Dedifferentiated amniotic fluid mesenchymal stem cell (primary cell): Measurements from ENCODE around the gene SRSF8.
"Not testable (repeated sequence)": the region's sequence is repeated elsewhere in the genome, so short reads cannot be mapped to it uniquely, and the experiment has no call there.

Experiments used
- DNase-seq: peaks from one replicate; pipeline ENCODE4 v3.0.0-alpha.2; 2016; ENCODE audit errors: extremely low spot score

SRSF8 gene, protein sequence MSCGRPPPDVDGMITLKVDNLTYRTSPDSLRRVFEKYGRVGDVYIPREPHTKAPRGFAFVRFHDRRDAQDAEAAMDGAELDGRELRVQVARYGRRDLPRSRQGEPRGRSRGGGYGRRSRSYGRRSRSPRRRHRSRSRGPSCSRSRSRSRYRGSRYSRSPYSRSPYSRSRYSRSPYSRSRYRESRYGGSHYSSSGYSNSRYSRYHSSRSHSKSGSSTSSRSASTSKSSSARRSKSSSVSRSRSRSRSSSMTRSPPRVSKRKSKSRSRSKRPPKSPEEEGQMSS

DNA sequence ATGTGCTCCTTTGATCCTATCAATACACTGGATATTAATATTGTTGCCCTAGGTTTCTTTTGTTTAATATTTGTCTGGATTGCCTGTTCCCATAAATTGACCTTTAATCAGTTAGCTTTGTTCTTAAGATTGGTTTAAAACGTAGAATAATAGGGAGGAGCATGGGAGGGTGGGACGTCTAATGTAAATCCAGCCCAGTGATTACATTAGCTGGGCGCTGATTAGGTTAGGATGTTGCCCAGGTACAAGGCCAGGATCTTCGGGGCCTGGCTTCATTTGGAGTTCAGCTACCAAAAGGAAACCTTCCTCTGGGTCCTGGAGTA, at the start of gene SRSF8:
Gene SRSF8, plus strand, starts transcription at position 204 of the 323 bp plus-strand sequence. CDS start 308 bp downstream, outside the sequence.
- DNase-seq = no peak

DNA sequence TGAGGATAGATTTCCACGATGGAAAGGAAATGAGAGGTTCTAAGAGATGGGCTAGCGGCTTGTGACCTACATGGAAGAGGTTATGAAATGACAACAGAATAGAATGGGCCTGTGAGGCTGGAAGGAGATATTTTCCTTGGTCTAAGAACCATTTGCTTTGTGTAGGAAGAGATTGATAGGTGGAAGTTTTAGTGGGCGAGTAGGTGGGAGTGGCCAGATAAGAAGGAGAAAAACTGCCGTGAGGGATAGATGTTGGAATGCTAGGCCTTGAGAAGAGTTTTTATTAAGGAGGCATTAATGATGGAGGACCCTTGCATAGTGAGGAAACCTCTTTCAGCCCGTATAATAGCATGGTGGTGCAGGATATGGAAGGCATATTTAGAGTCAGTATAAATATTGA, 45.3 kb upstream of the SRSF8 start:
- DNase-seq = not testable (repeated sequence)

DNA sequence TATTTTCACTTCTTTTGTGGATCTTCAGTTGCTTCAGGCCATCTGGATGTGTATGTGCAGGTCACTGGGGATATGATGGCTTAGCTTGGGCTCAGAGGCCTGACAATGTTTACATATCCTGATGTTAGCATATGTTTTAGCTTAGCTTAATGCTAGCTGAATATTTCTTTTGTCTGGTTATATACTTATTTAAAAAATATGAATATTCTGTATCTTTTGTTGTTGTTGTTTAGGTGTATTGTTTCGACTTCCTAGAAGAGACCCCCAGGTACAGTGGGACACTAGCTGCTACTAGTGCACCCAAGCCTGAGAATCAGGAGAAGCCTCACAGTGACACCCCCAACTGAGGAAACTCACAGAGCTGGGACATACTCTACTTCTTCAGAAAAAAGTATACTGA, 41.8 kb upstream of the SRSF8 start, which contains the start of gene KDM4E:
Gene KDM4E, plus strand, starts transcription at position 301 of the 400 bp plus-strand sequence. CDS start 300 bp downstream, outside the sequence.
- no peak for DNase-seq

DNA sequence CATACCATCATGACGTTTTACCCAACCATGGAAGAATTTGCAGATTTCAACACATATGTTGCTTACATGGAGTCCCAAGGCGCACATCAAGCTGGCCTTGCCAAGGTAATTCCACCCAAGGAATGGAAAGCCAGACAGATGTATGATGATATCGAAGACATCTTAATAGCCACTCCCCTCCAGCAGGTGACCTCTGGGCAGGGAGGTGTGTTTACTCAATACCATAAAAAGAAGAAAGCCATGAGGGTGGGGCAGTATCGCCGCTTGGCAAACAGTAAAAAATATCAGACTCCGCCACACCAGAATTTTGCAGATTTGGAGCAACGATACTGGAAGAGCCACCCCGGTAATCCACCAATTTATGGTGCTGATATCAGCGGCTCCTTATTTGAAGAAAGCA, 41.1 kb upstream of the SRSF8 start:
- not testable (repeated sequence) for DNase-seq

DNA sequence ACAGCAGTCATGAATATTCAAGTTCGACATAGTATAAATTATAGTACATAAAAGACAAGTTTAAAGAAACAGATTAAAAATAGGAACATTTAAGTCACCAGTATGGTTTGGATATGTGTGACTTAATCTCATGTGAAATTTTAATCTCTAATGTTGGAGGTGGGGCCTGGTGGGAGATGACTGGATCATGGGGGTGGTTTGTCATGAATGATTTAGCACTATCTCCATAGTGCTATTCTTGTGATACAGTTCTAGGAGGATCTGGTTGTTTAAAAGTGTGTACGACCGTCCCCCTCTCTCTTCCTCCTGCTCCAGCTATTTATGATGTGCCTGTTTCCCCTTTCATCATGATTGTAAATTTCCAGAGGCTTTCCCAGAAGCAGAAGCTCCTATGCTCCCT, 38.4 kb upstream of the SRSF8 start:
- no peak for DNase-seq

DNA sequence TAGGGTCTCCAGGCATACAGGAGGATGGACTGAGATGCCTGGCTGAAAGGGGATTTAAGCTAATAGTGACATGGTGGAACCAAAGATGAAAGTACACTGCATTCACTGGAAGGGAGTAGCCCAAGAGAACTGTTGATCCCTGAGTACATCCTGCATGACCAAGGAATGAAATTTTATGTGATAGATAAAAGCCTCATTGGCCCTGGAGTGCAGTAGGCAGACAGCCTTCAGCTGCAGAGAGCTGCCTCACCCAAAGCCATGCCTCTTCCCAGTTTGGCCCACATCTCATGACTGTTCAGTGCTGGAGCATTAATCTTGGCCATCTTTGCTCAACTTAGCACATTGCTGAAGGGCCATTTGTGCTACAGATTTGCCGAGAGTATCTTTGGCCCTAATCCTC, 33.7 kb upstream of the SRSF8 start:
- DNase-seq = no peak

DNA sequence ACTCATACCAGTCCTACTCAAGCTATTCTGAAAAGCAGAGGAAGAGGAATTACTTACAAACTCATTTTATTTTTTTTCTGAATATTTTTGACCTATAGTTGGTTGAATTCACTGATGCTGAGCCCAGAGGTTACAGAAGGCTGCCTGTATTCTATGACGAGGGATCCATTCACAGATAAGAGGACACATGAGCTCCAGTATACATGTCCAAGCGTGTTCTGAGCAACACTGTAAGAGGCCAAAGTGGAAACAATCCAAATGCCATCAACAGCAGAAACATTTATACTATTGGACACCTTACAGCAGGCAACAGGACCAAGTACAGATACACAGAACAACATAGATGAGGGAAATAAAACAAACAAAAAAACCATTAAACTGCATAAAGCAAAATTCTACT, 31.4 kb upstream of the SRSF8 start:
- DNase-seq = no peak

DNA sequence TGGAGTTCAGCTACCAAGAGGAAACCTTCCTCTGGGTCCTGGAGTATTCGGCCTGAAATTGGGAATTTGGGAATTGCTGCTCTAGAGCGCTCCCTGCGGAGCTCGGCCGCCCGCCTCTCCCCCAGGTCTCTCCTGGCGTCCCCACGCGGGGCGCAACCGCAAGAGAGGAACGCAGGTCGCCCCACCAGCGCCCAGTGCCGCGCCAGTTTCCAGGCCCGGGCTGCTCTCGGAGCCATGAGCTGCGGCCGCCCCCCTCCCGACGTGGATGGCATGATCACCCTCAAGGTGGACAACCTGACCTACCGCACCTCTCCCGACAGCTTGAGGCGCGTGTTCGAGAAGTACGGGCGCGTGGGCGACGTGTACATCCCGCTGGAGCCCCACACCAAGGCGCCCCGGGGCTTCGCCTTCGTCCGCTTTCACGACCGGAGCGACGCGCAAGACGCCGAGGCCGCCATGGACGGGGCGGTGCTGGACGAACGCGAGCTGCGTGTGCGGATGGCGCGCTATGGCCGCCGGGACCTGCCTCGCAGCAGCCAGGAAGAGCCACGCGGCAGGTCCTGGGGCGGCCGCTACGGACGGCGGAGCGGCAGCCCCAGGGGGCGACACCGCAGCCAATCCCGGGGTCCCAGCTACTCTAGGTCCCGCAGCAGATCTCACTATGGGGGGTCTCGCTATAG, 29.2 kb upstream of the SRSF8 start:
- not testable (repeated sequence) for DNase-seq

DNA sequence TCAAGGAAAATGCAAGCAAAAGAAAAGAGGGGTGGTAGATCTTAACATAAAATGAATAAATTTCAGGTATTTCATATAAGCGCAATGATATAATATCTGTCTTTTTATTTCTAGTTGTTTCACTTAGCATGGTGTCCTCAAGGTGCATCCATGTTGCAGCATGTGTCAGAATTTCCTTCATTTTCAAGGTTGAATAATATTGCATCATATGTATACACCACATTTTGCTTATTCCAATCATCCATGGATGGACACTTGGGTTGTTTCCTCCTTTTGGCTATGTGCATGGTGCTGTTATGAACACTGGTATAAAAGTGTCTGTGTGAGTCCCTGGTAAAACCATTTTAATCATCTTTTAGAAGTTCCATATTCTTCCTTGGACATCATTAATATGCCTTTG, 24.5 kb upstream of the SRSF8 start:
- DNase-seq = no peak

DNA sequence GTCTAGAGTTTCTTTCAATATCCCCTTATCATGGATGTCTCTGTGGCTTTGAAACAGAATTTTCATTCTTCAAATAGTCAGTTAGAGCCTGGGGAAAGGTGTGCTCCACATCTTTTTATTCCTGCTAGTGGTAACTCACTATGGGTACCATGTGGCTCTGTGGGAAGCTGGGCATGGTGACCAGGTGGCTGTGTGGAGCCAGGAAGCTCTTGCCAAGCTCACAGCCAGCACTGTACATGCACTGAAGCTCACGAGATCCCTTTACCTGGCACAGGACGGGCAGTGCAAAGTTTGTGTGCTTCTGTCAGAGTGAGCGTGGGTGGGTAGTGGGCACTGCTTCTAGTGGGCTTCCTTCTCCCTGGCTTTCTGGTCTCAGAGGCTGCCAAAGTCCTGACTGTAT, 23.8 kb upstream of the SRSF8 start:
- no peak for DNase-seq

DNA sequence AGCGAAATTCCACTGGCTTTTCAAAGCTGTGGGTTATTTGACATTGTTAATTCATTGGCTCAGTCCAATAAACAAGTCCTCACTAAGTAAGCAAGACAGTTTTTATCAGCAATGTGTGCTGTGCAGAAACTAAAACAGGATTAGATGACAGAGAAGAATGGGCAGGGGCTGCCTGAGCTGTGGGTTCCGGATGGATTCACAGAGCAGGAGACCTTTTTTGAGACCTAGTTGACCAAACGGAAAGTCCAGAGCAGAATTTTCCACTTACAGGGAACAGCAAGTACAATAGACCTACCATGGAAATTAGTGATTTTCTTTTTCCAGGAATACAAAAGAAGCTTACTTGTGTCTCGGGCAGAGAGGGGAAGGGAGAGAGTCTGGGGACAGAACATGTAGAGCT, 22.7 kb upstream of the SRSF8 start:
- DNase-seq = no peak

DNA sequence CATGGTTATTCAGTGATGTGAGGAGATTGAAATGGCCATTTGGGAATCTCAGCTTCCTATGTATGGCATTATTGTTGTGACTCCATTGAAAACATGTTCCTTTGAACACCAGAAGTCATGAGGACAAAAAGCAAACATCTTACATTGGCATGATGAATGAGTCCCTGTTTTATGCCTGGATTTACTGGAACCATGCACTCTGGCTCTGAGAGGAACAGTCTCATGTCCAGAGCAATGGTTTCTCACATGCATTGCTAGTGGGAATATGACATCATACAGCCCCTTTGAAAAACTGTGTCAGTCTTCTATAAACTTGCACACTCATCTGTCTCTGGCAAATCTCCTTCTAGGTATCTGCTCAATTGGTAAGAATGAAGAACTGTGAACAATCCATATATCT, 20.9 kb upstream of the SRSF8 start:
- DNase-seq = no peak

DNA sequence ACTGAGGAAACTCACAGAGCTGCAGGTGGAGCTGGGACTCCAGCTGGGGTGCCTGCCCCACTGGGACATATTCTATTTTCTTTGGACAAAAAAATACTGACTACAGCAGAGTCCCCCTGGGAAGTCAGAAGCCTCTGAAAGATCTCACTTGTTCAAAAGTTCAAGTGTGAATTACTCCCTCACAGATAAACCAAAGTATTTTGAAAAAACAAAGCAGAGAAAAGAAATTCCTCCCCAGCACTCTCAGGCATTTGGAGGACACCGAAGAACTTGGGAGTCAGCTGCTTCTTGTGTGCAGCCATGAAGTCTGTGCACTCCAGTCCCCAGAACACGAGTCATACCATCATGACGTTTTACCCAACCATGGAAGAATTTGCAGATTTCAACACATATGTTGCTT, 17.6 kb upstream of the SRSF8 start, which contains the start of gene KDM4F:
Gene KDM4F, plus strand, starts transcription at position 301 of the 400 bp plus-strand sequence.
- DNase-seq = not testable (repeated sequence)

DNA sequence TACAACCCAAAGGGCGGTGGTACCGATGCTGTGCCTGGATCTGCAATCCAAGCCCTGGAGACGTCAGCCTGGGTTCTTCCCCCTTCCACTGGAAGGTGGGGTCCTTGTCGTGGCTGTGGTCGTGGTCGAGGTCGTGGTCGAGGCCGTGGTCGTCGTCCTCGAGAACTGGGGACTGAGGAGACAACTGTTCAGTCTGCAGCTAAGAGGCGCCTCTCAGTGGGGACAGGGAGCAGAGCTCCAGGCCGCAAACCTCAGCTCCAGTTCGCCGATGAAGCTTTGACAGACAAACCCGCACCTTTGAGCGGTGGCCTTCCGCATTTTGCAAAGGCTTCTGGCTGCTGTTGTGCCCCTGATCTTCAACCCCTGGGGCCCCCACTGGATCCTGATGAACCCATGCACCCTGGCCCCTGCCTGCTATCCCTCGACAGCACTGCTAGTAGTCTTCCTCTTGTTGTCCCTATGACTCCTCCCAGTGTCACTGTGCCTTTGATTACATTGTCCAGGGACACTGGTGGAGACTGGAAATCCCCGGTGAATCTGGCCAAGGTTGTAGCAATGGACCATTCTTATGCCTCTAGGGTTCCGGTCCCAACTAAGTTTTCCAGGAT, 16.0 kb upstream of the SRSF8 start:
- no peak for DNase-seq

DNA sequence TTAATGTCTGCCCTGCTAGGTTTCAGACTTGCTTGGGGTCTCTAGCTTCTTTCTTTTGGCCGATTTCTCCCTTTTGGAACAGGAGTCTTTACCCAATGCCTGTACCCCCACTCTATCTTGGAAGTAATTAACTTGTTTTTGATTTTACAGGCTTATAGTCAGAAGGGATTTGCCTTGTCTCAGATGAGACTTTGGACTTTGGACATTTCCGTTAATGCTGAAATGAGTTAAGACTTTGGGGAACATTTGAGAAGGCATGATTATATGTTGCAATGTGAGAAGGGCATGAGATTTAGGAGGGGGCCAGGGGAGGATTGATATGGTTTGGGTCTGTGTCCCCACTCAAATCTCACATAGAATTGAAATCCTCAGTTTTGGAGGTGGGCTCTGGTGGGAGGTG, 12.4 kb upstream of the SRSF8 start:
- no peak for DNase-seq

DNA sequence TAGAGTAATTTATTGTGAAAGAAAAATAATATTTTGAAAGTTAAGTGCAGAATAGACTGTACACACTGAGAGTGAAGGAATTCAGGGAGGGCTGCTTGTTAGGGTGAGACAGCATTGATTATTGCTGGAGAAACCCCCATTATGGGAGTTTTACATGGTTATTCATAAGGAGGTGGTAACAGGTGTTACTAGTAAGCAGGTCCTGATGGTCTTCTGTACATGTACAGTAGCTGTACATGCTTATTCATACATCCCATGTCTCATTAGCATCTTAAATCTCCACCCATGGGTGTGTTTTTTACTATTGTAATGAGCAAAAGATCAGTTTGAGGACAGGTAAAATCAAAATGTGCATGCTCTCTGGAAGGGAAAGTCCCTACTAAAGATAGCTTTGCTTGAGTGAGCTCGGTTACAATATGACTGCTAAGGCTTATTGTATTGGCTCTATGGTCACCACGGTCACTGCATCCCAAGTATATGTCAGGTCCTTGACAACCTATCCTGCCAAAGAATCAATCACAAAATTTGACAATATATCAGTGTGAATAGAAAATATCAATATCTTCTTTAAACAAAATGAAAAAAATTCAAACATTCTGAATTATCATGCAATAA, 11.3 kb upstream of the SRSF8 start:
- no peak for DNase-seq

DNA sequence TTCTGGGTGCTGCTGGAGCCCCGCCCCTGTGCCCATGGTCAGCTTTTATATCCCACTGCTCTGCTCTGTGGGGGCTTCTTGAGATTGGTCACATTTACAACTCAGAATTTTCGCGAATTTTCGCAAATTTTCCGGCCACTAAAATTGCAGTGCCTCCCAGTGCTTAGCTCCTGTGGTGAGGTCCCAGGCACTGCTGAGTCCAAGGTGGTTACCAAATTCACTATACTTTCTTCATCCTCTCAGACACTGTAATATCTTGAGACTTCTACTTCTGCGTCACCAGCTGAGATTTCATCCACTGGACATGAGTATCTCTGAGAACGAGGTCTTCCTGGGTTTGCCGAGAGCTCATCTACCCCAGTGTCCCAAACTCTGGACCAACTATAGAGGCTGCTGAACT, 8.8 kb upstream of the SRSF8 start:
- no peak for DNase-seq

DNA sequence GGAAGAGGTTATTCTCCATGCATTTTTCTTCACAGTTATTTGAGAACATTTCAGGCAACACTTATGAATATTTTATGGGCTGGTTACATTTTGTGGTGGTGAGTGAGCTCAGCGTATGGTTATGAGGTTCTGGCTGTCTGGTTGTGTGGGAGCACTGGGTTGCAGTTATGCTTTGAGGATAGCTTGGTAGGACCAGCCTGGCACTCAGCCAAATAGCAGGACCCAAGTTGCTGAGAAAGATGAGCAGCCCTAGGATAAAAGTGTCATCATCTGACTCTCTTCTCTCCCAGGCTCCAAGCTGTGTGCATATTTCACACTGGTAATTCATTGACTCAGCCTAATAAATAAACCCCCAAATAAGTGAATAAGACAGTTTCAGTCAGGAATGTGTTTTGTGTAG, 8.1 kb upstream of the SRSF8 start:
- no peak for DNase-seq

DNA sequence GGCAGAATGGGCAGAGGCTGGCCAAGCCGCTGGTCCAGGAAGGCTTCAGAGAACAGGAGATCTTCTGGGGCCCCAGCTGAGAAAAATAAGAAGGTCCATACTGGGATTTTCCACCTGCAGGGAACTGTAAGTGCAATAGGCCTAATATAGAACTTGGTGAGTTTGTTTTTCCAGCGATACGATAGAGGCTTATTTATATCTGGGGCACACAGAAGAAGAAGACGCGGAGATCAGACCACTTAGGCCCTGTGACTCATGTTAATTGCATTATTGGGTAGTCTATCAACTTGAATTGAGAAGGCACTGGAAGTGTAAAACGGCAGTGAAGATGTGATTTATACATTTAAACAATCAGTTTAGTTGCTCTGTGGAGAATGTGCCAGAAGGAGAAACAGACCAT, 7.7 kb upstream of the SRSF8 start:
- no peak for DNase-seq

DNA sequence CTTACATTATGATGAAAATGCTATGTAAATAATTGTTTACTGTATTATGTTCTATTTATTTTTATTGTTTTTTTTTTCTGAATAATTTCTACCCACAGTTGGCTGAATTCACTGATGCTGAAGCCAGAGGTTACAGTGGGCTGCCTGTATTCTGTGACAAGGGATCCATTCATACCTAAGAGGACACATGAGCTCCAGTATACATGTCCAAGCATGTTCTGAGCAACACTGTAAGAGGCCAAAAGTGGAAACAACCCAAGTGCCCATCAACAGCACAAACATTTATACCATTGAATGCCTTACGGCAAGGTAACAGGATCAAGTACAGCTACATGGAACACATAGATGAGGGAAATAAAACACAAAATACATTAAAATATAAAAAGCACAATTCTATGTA, 1.4 kb upstream of the SRSF8 start:
- no peak for DNase-seq

DNA sequence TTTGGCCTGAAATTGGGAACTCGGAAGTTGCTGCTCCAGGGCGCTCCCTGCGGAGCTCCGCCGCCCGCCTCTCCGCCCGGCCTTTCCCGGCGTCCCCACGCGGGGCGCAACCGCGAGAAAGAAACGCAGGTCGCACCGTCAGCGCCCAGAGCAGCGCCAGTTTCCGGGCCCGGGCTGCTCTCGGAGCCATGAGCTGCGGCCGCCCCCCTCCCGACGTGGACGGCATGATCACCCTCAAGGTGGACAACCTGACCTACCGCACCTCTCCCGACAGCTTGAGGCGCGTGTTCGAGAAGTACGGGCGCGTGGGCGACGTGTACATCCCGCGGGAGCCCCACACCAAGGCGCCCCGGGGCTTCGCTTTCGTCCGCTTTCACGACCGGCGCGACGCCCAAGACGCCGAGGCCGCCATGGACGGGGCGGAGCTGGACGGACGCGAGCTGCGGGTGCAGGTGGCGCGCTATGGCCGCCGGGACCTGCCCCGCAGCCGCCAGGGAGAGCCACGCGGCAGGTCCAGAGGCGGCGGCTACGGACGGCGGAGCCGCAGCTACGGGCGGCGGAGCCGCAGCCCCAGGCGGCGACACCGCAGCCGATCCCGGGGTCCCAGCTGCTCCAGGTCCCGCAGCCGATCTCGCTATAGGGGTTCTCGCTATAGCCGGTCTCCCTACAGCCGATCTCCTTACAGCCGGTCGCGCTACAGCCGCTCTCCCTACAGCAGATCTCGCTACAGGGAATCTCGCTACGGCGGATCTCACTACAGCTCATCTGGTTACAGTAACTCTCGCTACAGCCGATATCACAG, 521 bp downstream of the SRSF8 start:
- peak; percentile 79 for DNase-seq

DNA sequence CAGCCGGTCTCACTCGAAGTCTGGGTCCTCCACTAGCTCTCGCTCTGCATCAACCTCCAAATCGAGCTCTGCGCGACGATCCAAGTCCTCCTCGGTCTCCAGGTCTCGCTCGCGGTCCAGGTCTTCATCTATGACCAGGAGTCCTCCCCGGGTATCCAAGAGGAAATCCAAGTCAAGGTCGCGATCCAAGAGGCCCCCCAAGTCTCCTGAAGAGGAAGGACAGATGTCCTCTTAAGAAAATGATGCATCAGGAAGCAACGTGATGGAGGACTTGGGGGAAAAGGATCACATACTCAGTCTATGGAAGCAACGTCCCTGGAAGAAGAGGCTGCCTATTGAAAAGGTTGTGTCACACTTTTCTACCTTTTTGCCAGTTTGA, 1.1 kb downstream of the SRSF8 start:
- peak; percentile 67 for DNase-seq
